GM06990 (cell line): Measurements from ENCODE around the gene HIPK2.

Experiments
- DNase-seq: peaks from one replicate; pipeline ENCODE4 v3.0.0-alpha.2; 2011; ENCODE audit not compliant: insufficient read length; ENCODE audit errors: extremely low read depth
- H3K27me3 ChIP-seq: replicated peaks from 2 replicates; pipeline ENCODE4 v1.6.0; 2011; ENCODE audit warnings: low read length; ENCODE audit not compliant: control insufficient read depth, insufficient read depth
- H3K36me3 ChIP-seq: 2 replicates; pipeline ENCODE4 v1.5.1; 2011; ENCODE audit warnings: low read length; ENCODE audit not compliant: control insufficient read depth, insufficient read depth
- H3K4me3 ChIP-seq: replicated peaks from 2 replicates; pipeline ENCODE4 v1.5.1; 2011; ENCODE audit warnings: low read depth, mild to moderate bottlenecking, control low read depth, low read length
- TF ChIP-seq, protein P1 (sequence below): IDR thresholded peaks from 2 replicates; pipeline ENCODE4 v1.5.1; 2011; ENCODE audit warnings: low read length, control low read depth, mild to moderate bottlenecking, inconsistent platforms; ENCODE audit not compliant: insufficient read depth, poor library complexity, severe bottlenecking

HIPK2 gene

DNA sequence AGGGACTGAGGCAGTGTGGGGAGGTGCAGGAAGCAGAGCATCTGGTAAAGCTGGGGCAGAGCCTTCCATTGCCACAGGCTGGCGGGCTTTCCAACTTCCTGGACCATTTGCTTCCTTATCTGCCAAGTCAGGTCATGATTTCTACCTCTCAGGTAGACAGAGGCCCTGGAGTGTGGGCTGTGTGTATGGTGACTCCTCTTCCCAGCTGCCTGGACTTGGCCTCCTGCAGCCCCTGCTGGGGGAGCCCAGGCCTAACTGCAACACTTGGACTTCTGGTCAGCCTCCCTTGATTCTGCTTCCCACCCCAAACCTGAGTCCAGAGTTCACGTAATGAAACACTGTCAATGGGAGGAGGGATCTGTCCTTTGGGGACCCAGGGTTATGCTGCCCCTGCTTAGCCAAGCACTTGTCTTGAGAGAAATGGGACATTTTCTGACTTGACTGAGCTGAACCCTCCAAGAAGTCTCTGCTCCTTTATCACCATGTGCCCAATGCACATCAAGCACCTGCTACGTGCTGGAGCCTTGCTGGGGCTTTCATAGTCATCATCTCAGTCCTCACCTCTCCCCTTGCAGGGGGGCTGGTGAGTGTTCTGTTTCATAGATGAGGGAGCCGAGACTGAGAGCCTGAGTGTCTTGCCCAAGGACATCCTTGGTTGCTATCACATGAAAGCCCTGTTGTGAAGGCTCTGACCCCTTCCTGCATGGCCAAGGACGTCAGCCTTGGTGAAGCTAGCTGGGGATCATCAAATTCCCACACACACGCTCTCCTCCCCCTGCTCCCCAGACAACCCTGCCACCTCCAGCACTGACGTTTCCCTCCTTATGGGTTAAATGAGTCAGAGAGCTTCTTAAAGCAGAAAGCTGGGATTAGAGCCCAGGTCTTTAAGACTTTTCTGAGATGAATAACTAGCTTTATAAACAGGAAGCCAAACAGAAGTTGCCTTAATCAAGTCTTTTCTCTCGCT lies 250.9 kb downstream of the HIPK2 start:
- no peak for DNase-seq
- Histone ChIP-seq H3K27me3 (no peaks in the 10 kb centered on the region; the same call in 1 of the 2 replicates), H3K36me3 (no peaks in the 10 kb centered on the region), H3K4me3 (no peak overlapping the region)
- TF ChIP-seq, protein P1, sequence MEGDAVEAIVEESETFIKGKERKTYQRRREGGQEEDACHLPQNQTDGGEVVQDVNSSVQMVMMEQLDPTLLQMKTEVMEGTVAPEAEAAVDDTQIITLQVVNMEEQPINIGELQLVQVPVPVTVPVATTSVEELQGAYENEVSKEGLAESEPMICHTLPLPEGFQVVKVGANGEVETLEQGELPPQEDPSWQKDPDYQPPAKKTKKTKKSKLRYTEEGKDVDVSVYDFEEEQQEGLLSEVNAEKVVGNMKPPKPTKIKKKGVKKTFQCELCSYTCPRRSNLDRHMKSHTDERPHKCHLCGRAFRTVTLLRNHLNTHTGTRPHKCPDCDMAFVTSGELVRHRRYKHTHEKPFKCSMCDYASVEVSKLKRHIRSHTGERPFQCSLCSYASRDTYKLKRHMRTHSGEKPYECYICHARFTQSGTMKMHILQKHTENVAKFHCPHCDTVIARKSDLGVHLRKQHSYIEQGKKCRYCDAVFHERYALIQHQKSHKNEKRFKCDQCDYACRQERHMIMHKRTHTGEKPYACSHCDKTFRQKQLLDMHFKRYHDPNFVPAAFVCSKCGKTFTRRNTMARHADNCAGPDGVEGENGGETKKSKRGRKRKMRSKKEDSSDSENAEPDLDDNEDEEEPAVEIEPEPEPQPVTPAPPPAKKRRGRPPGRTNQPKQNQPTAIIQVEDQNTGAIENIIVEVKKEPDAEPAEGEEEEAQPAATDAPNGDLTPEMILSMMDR = no peak

DNA sequence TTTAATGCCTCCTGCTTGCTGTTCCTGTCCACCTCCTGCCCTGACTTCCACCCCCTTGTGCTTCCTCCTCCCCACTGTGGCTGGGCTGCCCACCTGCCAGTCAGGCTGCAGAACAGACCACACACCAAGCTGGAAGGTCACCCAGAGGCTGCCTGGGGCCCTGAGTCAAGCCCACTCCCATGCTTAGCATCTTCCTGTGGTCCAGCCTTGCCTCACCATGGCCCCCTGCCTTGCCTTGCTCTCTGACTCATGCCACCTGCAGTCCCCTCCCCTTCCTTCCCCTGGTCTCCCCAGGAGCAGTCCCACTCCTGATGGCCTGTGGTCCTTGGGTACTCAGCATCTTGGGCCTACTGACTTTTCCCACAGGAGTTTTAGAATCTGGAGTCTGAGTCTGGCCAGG lies 252.0 kb downstream of the HIPK2 start:
- no peaks in the 10 kb centered on the region; the same call in 1 of the 2 replicates for H3K27me3 ChIP-seq
- no peak for DNase-seq
- TF ChIP-seq, protein P1 = no peak

DNA sequence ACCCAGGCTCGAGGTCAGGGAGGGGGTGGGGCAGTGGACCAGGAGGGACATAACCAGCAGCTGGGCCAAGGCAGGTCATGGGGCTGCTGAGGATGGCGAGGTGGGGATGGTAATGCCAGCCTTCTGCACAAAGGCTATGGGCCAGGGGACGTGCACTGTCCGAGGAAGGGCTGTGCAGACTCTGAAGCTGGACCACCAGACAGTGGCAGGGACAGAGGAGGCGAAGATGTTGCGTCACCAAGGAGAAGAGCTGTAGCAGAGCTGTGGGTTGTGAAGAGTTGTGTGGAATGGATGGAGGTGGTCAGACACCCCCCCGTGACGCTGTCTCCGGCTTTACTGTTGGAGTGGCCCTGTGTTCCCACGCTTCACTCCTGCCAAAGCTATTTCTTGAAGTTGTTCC lies 252.6 kb downstream of the HIPK2 start:
- H3K27me3 ChIP-seq = no peaks in the 10 kb centered on the region; the same call in 1 of the 2 replicates
- H3K4me3 ChIP-seq = no peak overlapping the region
- DNase-seq = no peak
- TF ChIP-seq, protein P1 = no peak
- no peaks in the 10 kb centered on the region for H3K36me3 ChIP-seq

More for the DNA sequence above, 252.0 kb downstream of the HIPK2 start:
- H3K36me3 ChIP-seq = no peaks in the 10 kb centered on the region
- H3K4me3 ChIP-seq = no peak overlapping the region

DNA sequence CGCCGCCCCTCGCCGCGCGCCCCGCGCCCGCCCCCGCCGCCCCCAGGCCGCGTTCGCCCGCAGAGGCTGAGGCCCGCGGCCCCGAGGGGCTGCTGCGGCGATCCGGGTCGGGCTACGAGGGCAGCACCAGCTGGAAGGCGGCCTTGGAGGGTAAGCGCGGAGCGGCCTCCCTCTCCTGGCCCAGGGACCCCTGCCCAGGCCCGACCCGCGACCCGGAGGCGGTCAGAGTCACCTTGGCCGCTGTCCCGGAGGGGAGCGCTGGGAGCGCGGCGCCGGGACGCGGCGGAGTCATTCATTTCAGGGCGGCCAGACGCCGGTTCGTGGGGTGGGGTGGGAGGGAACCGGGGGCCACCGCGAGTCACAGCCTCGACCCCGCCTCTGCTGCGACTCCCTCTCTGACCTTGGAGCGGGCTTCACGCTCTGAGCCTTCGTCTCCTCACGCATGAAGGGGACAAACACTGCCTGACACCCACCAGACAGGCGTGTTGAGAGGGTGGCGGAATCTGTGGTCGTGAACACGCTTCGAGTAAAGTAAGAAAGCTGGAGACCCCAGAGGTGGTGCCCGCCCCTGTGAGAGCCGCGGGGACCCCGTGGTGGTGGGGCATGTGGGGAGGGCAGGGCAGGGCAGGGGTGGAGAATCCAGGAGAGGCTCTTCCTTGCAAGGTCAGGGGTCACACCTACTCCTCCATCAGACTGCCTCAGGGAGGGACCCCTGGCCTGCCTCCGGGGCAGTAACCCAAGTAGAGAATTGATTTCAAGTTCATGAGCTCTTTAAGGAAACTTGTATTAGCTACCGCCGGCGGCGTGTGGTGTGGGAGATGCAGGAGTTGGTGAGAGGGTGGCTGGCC lies 253.6 kb downstream of the HIPK2 start:
- DNase-seq = no peak

DNA sequence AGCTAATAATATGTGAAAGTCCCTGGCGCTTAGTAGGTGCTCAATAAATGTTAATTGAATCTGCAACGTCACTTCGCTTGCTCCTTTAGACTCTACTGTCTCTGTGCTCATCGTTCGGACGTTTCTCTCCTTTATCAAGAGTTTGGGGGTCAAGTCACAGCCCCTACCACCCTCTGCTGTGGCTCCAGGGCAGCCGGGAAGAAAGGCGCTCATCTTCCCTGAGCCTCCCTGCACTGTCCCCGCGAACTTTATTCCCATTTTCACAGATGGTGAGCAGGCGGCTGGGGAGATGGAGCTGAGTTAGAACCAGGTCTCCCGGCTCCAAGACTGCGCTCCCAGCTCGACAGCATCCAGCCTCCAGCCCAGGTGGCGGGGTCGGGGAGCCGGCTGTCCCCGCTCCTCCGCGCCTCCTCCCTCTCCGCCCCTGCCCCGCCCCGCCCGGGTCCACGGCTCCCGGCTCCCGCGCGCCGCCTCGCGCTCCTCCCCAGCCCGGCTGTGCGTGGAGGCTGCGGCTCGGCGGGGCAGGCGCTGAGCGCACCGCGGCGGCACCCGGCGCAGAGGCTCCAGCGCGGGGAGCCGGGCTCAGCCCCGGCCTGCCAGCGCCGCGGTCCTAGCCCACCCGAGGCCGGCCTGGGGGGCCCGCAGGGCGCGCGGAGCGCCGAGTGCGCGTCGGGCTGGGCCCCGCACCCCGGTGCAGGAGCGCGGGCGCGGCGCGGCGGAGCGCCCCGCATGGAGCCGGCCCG lies 254.4 kb downstream of the HIPK2 start, which contains the start of gene CLEC2L:
Gene CLEC2L, plus strand, starts transcription at position 487 of the 743 bp plus-strand sequence. Its CDS starts 243 bp downstream, at position 730.
- Histone ChIP-seq H3K4me3 (no peak within 1 kb of the TSS), H3K27me3 (no peaks in the 10 kb centered on the region; the same call in 1 of the 2 replicates), H3K36me3 (no peaks in the 10 kb centered on the region)
- no peak for DNase-seq
- TF ChIP-seq, protein P1 = no peak

More for the DNA sequence above, 253.6 kb downstream of the HIPK2 start:
- no peak overlapping the region for H3K4me3 ChIP-seq
- TF ChIP-seq, protein P1 = no peak
- no peaks in the 10 kb centered on the region; the same call in 1 of the 2 replicates for H3K27me3 ChIP-seq
- no peaks in the 10 kb centered on the region for H3K36me3 ChIP-seq
